ENCODE measurements around the gene FAM110D. TPM values are rescaled to one million over a fixed set of nuclear protein-coding genes. Genes with fewer than 3 reads are reported as not detected.

Gene FAM110D
- total and polyA plus RNA-seq, 2 donors (not counting 3 experiments of a cell fraction or from before 2014, with no cell fraction given), result 2.6 to 5.1 TPM

GRCh38 chr1:26121854-26122773 lies 36.8 kb upstream of the FAM110D start:
- intact Hi-C loops (cut with micrococcal nuclease) (no loop called here), dilution Hi-C loops (cut with MboI; ENCODE audit: extremely low pct_ligation_motif_present, low sequenced_read_pairs) (no loop called here)
- Histone ChIP-seq H3K9me1 (replicated peaks; ENCODE audit: control insufficient read depth, extremely low read depth, insufficient read depth, low read length) (peaks cover 2% of the 10 kb centered on the region), H2AFZ (ENCODE audit: low read depth, low read length) (no peak overlapping the region), H4K20me1 (replicated peaks; ENCODE audit: control insufficient read depth, extremely low read depth, insufficient read depth, low read length) (no peaks in the 10 kb centered on the region), H3K4me3 (replicated peaks in 1 of 3; ENCODE audit: insufficient read depth in 1 of 3, low read depth in 1 of 3, low read length in 3 of 3) (no peak overlapping the region), H3K4me1 (ENCODE audit: control insufficient read depth, extremely low read depth, insufficient read depth, low read length) (peaks cover 10% of the 10 kb centered on the region), H3K36me3 (ENCODE audit: control insufficient read depth in 2 of 2, extremely low read depth in 1 of 2, insufficient read depth in 2 of 2, low read length in 2 of 2) (peaks cover 0 to 2% of the 10 kb centered on the region in 2 experiments), H3K79me2 (ENCODE audit: control insufficient read depth, insufficient read depth, low read length) (no peaks in the 10 kb centered on the region), H3K27ac (ENCODE audit: insufficient read depth, low read depth, low read length) (no peak overlapping the region), H3K4me2 (ENCODE audit: insufficient read depth, low read length) (no peak overlapping the region), H3K27me3 (ENCODE audit: control insufficient read depth in 2 of 2, insufficient read depth in 2 of 2, low read length in 2 of 2) (no peaks in the 10 kb centered on the region), H3K9me3 (replicated peaks; ENCODE audit: control insufficient read depth, insufficient read depth, low read length) (no peaks in the 10 kb centered on the region), H3K9ac (replicated peaks; ENCODE audit: extremely low read depth, insufficient read depth, low read length) (no peak overlapping the region)
- FAIRE-seq (no peak), DNase-seq (ENCODE audit: low read depth, low spot score) (no peak)
- TF ChIP-seq, protein P1, sequence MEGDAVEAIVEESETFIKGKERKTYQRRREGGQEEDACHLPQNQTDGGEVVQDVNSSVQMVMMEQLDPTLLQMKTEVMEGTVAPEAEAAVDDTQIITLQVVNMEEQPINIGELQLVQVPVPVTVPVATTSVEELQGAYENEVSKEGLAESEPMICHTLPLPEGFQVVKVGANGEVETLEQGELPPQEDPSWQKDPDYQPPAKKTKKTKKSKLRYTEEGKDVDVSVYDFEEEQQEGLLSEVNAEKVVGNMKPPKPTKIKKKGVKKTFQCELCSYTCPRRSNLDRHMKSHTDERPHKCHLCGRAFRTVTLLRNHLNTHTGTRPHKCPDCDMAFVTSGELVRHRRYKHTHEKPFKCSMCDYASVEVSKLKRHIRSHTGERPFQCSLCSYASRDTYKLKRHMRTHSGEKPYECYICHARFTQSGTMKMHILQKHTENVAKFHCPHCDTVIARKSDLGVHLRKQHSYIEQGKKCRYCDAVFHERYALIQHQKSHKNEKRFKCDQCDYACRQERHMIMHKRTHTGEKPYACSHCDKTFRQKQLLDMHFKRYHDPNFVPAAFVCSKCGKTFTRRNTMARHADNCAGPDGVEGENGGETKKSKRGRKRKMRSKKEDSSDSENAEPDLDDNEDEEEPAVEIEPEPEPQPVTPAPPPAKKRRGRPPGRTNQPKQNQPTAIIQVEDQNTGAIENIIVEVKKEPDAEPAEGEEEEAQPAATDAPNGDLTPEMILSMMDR (IDR thresholded peaks at IDR 0.05; ENCODE audit: extremely low read depth in 1 of 2, insufficient read depth in 1 of 2, low read depth in 1 of 2, low read length in 2 of 2), result no peak
- TF ChIP-seq POLR2AphosphoS5 (IDR thresholded peaks at IDR 0.05; ENCODE audit: insufficient read depth, low read depth, low read length), result no peak
- TF ChIP-seq GATA2 (IDR thresholded peaks at IDR 0.05; ENCODE audit: insufficient read depth, insufficient read length, low read depth, low read length), result no peak
- no peak for TF ChIP-seq MYC (IDR thresholded peaks at IDR 0.05; ENCODE audit: low read depth, low read length)
- POLR2A ChIA-PET, result no interaction called here
- CTCF ChIA-PET, result interaction anchor here (0.7 to 7.7 kb wide), 5 partner anchors 16 to 113 kb away, joined by 3 to 47 read pairs (median 10); partner anchors contain the start of gene ZNF593
- BruUV-seq (replicated peaks), result no TSS peak

Measured in endothelial cell of umbilical vein (primary cell).